ENCODE results near the gene NTN1.

Gene NTN1

GRCh38 chr17:9170336-9170735, 149.0 kb downstream of the NTN1 start:
- DNase-seq, result no peak

DNA sequence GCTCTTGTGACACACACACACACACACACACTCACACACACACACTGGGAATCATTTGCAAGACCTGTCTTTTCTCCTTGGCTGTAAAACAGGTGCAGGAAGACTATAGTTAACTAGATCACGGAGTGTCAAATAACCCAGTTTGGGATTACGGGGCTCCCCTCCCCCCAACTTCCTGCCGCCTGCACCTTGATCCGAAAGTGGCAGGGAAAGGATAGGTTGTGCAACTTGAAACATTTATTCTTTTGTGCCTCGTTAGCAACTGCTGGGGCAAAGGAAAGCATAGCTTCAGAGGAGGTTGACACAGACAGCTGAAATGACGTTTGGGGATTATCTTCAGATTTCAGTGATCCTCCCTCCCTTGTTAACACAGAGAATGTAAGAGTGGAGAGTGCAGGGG, 149.5 kb downstream of the NTN1 start:
- DNase-seq, result no peak

GRCh38 chr17:9173386-9173983, 152.2 kb downstream of the NTN1 start:
- DNase-seq, result no peak

DNA sequence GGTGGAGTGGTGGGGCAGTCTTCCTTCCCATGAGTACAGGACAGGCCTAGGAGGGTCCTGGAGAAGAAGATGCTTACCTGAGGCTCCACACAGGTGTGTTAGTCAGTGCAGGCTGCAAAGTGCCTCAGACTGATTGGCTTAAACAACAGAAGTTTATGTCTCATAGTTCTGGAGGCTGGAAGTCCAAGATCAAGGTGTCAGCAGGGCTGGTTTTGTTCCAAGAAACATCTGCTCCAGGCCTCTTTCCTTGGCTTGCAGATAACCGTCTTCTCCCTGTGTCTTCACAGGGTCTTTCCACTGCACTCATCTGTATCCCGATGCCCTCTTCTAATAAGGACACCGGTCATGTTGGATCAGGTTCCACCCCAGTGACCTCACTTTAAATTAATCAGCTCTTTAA, 153.0 kb downstream of the NTN1 start:
- no peak for DNase-seq

- DNase-seq, result no peak
Observed at GRCh38 chr17:9174779-9175574, 153.7 kb downstream of the NTN1 start.

- DNase-seq, result no peak
Observed at GRCh38 chr17:9175700-9176467, 154.6 kb downstream of the NTN1 start.

GRCh38 chr17:9177212-9177611, 155.9 kb downstream of the NTN1 start:
- DNase-seq, result no peak

DNA sequence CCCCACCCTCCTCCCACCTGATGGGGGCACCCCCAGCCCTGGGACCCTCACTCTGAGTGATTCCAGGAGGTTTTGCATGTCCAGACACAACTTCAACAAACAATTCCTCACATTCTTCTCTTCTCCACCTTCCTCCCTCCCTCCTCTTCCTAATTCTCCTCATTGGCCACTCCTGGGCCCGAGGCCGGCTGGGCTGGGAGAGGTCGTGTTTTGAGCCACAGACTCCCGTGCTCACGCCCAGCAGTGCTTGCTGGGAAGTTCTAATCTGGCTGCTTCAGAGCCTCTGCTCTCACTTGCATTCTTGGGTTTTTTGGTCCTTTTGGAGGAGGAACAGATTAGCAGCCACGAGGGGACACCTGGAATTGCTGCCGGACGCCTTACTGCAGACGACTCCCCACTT, 157.0 kb downstream of the NTN1 start:
- DNase-seq, result no peak

DNA sequence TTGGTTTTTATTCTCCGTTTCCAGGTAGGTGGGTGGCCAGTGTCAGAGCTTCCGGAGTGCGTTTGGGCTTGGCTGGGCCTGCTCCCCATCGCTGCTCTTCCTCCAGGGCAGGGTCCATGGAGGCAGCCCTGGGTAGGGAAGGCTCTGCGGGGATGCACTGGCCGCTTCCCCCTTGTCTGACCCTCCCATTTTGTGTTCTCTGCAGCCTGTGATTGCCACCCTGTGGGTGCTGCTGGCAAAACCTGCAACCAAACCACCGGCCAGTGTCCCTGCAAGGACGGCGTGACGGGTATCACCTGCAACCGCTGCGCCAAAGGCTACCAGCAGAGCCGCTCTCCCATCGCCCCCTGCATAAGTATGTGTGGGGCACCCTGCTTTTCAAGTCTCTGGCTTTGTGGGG, 158.3 kb downstream of the NTN1 start:
- DNase-seq, result no peak

GRCh38 chr17:9181640-9182039, 160.3 kb downstream of the NTN1 start:
- no peak for DNase-seq

- no peak for DNase-seq
Observed at GRCh38 chr17:9183306-9183705, 162.0 kb downstream of the NTN1 start.

DNA sequence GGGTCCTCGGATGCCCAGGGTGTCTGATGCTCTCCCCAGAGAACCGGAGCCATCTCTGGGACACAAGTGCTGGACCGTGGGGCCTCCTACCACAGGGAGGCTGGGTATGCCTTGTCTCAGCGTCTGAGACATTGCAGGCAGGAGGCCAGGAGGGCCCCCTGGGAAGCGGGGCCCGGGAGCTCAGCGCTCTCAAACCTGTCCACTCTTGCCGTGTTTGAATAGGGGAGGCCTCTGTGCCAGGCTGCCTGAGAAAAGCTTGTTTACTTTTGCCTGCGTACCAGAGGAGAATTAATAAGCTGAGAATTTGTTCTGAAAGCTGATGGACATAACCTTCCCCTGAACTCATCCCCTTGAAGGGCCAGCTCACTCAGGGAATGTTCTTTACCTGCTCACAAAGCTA, 163.8 kb downstream of the NTN1 start:
- no peak for DNase-seq

DNA sequence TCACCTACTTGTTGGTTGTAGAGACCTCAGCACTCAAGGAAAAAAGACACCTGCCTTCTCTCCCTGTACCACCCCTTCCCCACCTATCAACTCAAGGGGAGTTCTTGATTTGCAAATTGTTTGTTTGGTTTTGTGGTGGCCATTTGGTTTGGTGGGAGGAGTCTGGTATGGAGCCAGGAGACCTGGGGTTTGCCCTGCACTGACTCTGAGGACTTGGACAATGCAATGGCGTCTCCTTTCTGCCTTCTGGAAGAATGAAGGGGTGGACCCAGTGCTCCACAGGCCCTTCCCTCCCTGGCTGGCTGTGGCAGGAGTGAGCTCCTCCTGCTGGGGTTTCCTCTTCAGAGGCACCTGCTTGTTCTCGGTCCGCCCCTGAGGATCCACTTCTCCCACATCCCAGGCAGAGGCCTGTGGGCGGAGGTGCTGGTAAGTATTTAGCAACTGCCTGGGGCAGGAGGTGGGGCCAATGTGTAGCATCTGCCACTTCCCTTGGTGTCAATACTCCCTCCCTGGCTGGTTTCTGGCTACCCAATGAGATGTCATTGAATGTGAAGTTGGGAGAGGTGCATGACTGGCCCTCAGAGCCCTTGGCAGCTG, 164.5 kb downstream of the NTN1 start:
- no peak for DNase-seq

- no peak for DNase-seq
Observed at GRCh38 chr17:9187828-9188227, 166.5 kb downstream of the NTN1 start.

DNA sequence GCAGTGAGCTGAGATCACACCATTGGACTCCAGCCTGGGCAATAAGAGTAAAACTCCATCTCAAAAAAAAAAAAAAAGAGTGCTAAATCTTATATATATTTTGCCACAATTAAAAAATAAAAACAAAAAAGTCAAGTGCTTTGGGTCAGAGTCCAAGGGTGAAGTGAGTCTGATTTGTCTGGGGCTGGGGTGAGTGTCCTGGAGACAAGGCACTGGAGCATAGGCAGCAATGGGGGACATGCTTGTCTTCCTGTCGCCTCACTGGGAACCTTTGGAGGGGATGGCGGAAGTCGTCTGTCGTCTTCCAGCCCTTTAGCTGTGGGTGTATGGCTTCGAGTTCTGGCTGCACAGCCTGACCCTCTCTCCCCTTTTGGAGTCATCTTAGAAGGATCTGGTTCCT, 167.1 kb downstream of the NTN1 start:
- no peak for DNase-seq

- DNase-seq, result no peak
Observed at GRCh38 chr17:9189870-9190269, 168.6 kb downstream of the NTN1 start.

- no peak for DNase-seq
Observed at GRCh38 chr17:9192010-9192409, 170.7 kb downstream of the NTN1 start.

DNA sequence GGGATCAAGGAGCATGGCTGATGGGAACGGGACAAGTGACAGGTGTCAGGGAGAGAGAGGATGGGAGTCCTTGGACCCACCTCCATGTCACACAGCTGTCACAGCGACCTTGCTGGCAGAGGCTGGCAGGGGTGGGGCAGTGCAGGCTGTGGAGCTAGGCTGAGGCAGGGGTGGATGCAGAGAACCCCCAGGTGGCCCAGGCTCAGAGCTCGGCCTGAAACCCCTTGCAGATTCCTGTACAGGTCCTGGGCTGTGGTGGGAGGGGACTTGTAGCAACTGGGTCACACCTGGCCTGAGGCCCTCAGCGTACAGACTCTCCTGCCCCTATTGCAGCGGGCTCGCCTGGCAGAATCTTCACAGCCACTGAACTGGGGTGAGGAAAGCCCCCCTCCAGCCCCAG, 174.1 kb downstream of the NTN1 start:
- no peak for DNase-seq

GRCh38 chr17:9195961-9196670, 174.8 kb downstream of the NTN1 start:
- no peak for DNase-seq

GRCh38 chr17:9199571-9200551, 178.6 kb downstream of the NTN1 start:
- no peak for DNase-seq

DNA sequence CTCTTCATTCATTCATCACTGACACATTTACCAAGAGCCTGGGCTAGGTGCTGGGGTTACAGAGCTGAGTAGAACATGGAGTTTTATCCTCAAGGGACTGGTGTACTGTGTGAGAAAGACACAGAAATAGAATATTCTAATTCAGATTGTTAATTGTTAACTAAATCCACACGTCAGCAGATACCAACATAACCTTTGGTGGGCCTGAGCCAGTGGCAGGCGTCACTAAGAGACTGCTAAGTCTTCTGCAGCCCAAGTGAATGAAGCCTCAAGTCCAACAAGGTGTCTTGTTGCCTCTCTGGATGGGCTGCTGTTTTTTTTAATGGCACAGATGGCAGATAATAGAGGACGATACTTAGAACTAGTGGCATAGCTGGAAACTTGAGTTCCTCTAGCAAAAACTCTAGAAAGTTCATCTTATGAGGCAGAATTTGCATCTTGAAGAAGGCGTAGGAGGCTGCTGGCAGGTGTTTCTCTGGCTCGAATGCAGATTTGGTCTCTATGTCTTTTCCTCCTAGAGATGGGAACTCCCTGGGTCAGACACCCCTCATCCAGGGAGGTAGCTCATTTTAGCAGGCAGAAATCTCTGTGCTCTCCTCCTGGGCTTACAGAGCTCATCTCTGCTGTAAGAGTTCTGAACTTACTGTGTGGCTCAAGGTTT, 179.5 kb downstream of the NTN1 start:
- DNase-seq, result no peak

All from inflammatory macrophage treated with lipopolysaccharide for 4 hours (primary cell).